GM19467 (cell line): Measurements from ENCODE around the gene SLC26A9.

ENCODE experiments used
- ATAC-seq: cut with Tn5 transposase; IDR thresholded peaks from one replicate; pipeline ENCODE4 v1.9.1; 2021; ENCODE audit warnings: mild to moderate bottlenecking, moderate library complexity; ENCODE audit not compliant: unreplicated experiment

The SLC26A9 gene

GRCh38 chr1:205973377-205974232, 30.3 kb upstream of the SLC26A9 start:
- no peak for ATAC-seq

GRCh38 chr1:205972491-205973168, 29.4 kb upstream of the SLC26A9 start:
- no peak for ATAC-seq

GRCh38 chr1:205972081-205972480, 28.8 kb upstream of the SLC26A9 start:
- no peak for ATAC-seq

- no peak for ATAC-seq
These were observed 27.8 kb upstream of the SLC26A9 start for GRCh38 chr1:205971082-205971481.

- ATAC-seq: no peak
These were observed 27.2 kb upstream of the SLC26A9 start for GRCh38 chr1:205970486-205970885.

GRCh38 chr1:205969229-205969628, 26.0 kb upstream of the SLC26A9 start:
- ATAC-seq: no peak

- no peak for ATAC-seq
These were observed 24.5 kb upstream of the SLC26A9 start for GRCh38 chr1:205967554-205968335.

- ATAC-seq: no peak
These were observed 22.0 kb upstream of the SLC26A9 start for GRCh38 chr1:205965036-205965884.

- ATAC-seq: no peak
These were observed 20.3 kb upstream of the SLC26A9 start for GRCh38 chr1:205963352-205964155.

GRCh38 chr1:205962821-205963221, 19.6 kb upstream of the SLC26A9 start:
- ATAC-seq: no peak

- no peak for ATAC-seq
These were observed 18.9 kb upstream of the SLC26A9 start for GRCh38 chr1:205961991-205962820.

- no peak for ATAC-seq
These were observed 18.1 kb upstream of the SLC26A9 start for GRCh38 chr1:205961405-205961804.

- ATAC-seq: no peak
These were observed 16.5 kb upstream of the SLC26A9 start for GRCh38 chr1:205959789-205960188.

- no peak for ATAC-seq
These were observed 12.2 kb upstream of the SLC26A9 start for GRCh38 chr1:205955499-205955898.

GRCh38 chr1:205954819-205955404, 11.7 kb upstream of the SLC26A9 start:
- ATAC-seq: no peak

GRCh38 chr1:205951746-205952145, 8.5 kb upstream of the SLC26A9 start:
- no peak for ATAC-seq

- ATAC-seq: no peak
These were observed 7.7 kb upstream of the SLC26A9 start for GRCh38 chr1:205950826-205951549.

- no peak for ATAC-seq
These were observed 7.0 kb upstream of the SLC26A9 start for GRCh38 chr1:205950280-205950679.
